HEK293T (cell line): ENCODE data around the gene AIDA.

Source experiments
- CTCF ChIA-PET: fragments of 350-600 bp; formaldehyde crosslinking; extraction: SDS; loops from one replicate; lab custom pipeline; 2021; ENCODE audit warnings: antibody characterized with exemption, inconsistent platforms; lab: Yijun Ruan, JAX
- POLR2A ChIA-PET: fragments of 350-600 bp; formaldehyde crosslinking; extraction: SDS; loops from one replicate; lab custom pipeline; 2020; ENCODE audit warnings: antibody characterized with exemption, inconsistent platforms; lab: Yijun Ruan, JAX
- DNase-seq: peaks from one replicate; pipeline ENCODE4 v3.0.0; 2012; ENCODE audit warnings: mixed read lengths; ENCODE audit errors: extremely low spot score
- ARNT ChIP-seq: fragments of 450-650 bp; IDR thresholded peaks from 2 replicates; pipeline ENCODE4 v1.6.1; 2017; ENCODE audit warnings: mild to moderate bottlenecking
- BHLHE40 ChIP-seq: fragments of 450-650 bp; IDR thresholded peaks from 2 replicates; pipeline ENCODE4 v1.6.1; 2016; ENCODE audit warnings: mild to moderate bottlenecking, moderate library complexity, borderline replicate concordance
- CTBP1 ChIP-seq: fragments of 450-650 bp; IDR thresholded peaks from 2 replicates; pipeline ENCODE4 v1.6.1; 2016; ENCODE audit warnings: borderline replicate concordance
- ELF4 ChIP-seq: fragments of 450-650 bp; IDR thresholded peaks from 2 replicates; pipeline ENCODE4 v1.6.1; 2017; ENCODE audit warnings: antibody characterized with exemption
- FOXA1 ChIP-seq: fragments of 450-650 bp; IDR thresholded peaks from 2 replicates; pipeline ENCODE4 v1.6.1; 2016; ENCODE audit warnings: mild to moderate bottlenecking
- FOXK2 ChIP-seq: fragments of 450-650 bp; IDR thresholded peaks from 2 replicates; pipeline ENCODE4 v1.6.1; 2016; ENCODE audit warnings: mild to moderate bottlenecking
- FOXM1 ChIP-seq: fragments of 450-650 bp; IDR thresholded peaks from 2 replicates; pipeline ENCODE4 v1.6.1; 2017; ENCODE audit warnings: mild to moderate bottlenecking, borderline replicate concordance
- HDGF ChIP-seq: fragments of 450-650 bp; IDR thresholded peaks from 2 replicates; pipeline ENCODE4 v1.6.1; 2017; ENCODE audit warnings: antibody characterized with exemption, borderline replicate concordance
- L3MBTL2 ChIP-seq: fragments of 450-650 bp; conservative IDR thresholded peaks from 2 replicates; pipeline ENCODE4 v1.6.1; 2016; ENCODE audit warnings: mild to moderate bottlenecking
- LEF1 ChIP-seq: fragments of 450-650 bp; IDR thresholded peaks from 2 replicates; pipeline ENCODE4 v1.6.1; 2017; ENCODE audit warnings: mild to moderate bottlenecking, borderline replicate concordance
- NFRKB ChIP-seq: fragments of 450-650 bp; IDR thresholded peaks from 2 replicates; pipeline ENCODE4 v1.6.1; 2016; ENCODE audit warnings: mild to moderate bottlenecking, moderate library complexity
- SP1 ChIP-seq: fragments of 450-650 bp; IDR thresholded peaks from 2 replicates; pipeline ENCODE4 v1.6.1; 2017
- SUZ12 ChIP-seq: fragments of 450-650 bp; IDR thresholded peaks from 2 replicates; pipeline ENCODE4 v1.6.1; 2016; ENCODE audit warnings: mild to moderate bottlenecking
- TARDBP ChIP-seq: fragments of 450-650 bp; IDR thresholded peaks from 2 replicates; pipeline ENCODE4 v1.6.1; 2016
- ZNF384 ChIP-seq: fragments of 450-650 bp; IDR thresholded peaks from 2 replicates; pipeline ENCODE4 v1.6.1; 2016
- TF ChIP-seq, protein P1 (sequence below): fragments of 450-650 bp; IDR thresholded peaks from 2 replicates; pipeline ENCODE4 v1.6.1; 2016

Gene AIDA

GRCh38 chr1:222656391-222657155, 55.7 kb downstream of the AIDA start:
- DNase-seq, result no peak
- POLR2A ChIA-PET, result no interaction called here
- CTCF ChIA-PET, result no interaction called here
- TF ChIP-seq SUZ12, result no peak
- TF ChIP-seq L3MBTL2, result no peak
- no peak for TF ChIP-seq HDGF
- TF ChIP-seq, protein P1, sequence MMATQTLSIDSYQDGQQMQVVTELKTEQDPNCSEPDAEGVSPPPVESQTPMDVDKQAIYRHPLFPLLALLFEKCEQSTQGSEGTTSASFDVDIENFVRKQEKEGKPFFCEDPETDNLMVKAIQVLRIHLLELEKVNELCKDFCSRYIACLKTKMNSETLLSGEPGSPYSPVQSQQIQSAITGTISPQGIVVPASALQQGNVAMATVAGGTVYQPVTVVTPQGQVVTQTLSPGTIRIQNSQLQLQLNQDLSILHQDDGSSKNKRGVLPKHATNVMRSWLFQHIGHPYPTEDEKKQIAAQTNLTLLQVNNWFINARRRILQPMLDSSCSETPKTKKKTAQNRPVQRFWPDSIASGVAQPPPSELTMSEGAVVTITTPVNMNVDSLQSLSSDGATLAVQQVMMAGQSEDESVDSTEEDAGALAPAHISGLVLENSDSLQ, result no peak
- TF ChIP-seq ZNF384, result no peak
- no peak for TF ChIP-seq CTBP1
- TF ChIP-seq FOXK2, result no peak
- no peak for TF ChIP-seq BHLHE40
- no peak for TF ChIP-seq ELF4
- no peak for TF ChIP-seq FOXM1
- no peak for TF ChIP-seq FOXA1
- no peak for TF ChIP-seq NFRKB
- no peak for TF ChIP-seq TARDBP
- no peak for TF ChIP-seq ARNT
- no peak for TF ChIP-seq SP1
- TF ChIP-seq LEF1, result no peak

DNA sequence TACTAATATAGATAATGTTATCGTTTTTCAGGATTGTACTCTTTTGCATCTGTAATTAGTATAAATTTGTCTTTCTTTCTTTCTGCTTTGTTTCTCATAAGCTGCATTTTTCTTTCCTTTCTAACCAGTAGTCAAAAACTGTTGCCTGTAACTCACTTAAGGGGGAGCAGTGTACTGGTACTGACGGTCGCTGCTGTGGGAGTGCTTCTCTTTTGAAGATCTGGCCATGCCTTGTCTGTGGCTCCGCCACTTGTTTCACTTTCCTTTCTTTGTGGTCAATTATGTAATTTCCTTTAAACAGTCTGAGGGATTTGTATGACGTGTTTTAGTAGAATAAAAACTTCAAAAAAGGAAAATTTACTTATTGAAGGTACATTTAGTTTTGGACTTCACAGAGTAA, 57.4 kb downstream of the AIDA start:
- CTCF ChIA-PET, result no interaction called here
- POLR2A ChIA-PET, result interaction anchor here (2.3 kb wide), 1 partner anchor 11 kb away, joined by 7 read pairs; no protein-coding TSS in a partner anchor
- no peak for TF ChIP-seq NFRKB
- TF ChIP-seq FOXA1, result no peak
- no peak for TF ChIP-seq SP1
- TF ChIP-seq ELF4, result no peak
- DNase-seq, result no peak

GRCh38 chr1:222653178-222653827, 59.0 kb downstream of the AIDA start:
- TF ChIP-seq ARNT (no peak), BHLHE40 (no peak), FOXM1 (no peak), HDGF (no peak), NFRKB (no peak)
- ChIA-PET CTCF (no interaction called here), POLR2A (interaction anchor here (2.3 kb wide), 1 partner anchor 9 kb away, joined by 7 read pairs; no protein-coding TSS in a partner anchor)
- DNase-seq, result no peak

- ChIA-PET CTCF (no interaction called here), POLR2A (interaction anchor here (2.3 kb wide), 1 partner anchor 8 kb away, joined by 7 read pairs; no protein-coding TSS in a partner anchor)
- no peak for DNase-seq
- no peak for TF ChIP-seq NFRKB
- TF ChIP-seq TARDBP, result no peak
- no peak for TF ChIP-seq FOXK2
- TF ChIP-seq LEF1, result no peak
- TF ChIP-seq CTBP1, result no peak
- TF ChIP-seq BHLHE40, result no peak
- no peak for TF ChIP-seq ELF4
- TF ChIP-seq ZNF384, result no peak
- TF ChIP-seq SUZ12, result no peak
- TF ChIP-seq SP1, result no peak
- TF ChIP-seq L3MBTL2, result no peak
- no peak for TF ChIP-seq ARNT
- no peak for TF ChIP-seq HDGF
- no peak for TF ChIP-seq FOXA1
- no peak for TF ChIP-seq FOXM1
- TF ChIP-seq, protein P1, result no peak
Measured at GRCh38 chr1:222652676-222653075, 59.6 kb downstream of the AIDA start.

GRCh38 chr1:222644636-222644980, 67.7 kb downstream of the AIDA start:
- POLR2A ChIA-PET, result interaction anchor here (0.8 to 1.3 kb wide), 4 partner anchors 9 to 179 kb away, joined by 3 to 7 read pairs (median 6); partner anchors contain the start of genes AIDA, BROX and TAF1A
- TF ChIP-seq FOXM1 (no peak), ZNF384 (peak; percentile 82)

GRCh38 chr1:222643938-222644635, 68.2 kb downstream of the AIDA start:
- POLR2A ChIA-PET, result interaction anchor here (0.6 to 1.3 kb wide), 5 partner anchors 10 to 178 kb away, joined by 3 to 7 read pairs (median 6); partner anchors contain the start of genes AIDA, BROX and TAF1A
- peak; percentile 96 for DNase-seq
- CTCF ChIA-PET, result interaction anchor here (0.8 to 1.7 kb wide), 2 partner anchors 10 to 444 kb away, joined by 5 to 12 read pairs; no protein-coding TSS in a partner anchor
- TF ChIP-seq BHLHE40 (peak; percentile 52; the same call in 1 of the 2 replicates), ELF4 (peak; percentile 90), L3MBTL2 (no peak), LEF1 (no peak), FOXM1 (peak; percentile 61; the same call in 1 of the 2 replicates)

More at GRCh38 chr1:222644636-222644980, 67.7 kb downstream of the AIDA start:
- CTCF ChIA-PET, result interaction anchor here (0.8 to 1.7 kb wide), 2 partner anchors 10 to 443 kb away, joined by 5 to 12 read pairs; no protein-coding TSS in a partner anchor
- no peak for DNase-seq
